A549 (cell line): ENCODE results near the gene RHOD.

Experiments used
- BCL3 ChIP-seq: fragments of >200 bp; sonication (Bioruptor Twin); formaldehyde crosslinking; IDR thresholded peaks from 3 replicates; pipeline ENCODE4 v1.6.1; 2016
- CTCF ChIP-seq: fragments of >200 bp; sonication (Bioruptor Twin); formaldehyde crosslinking; IDR thresholded peaks from 3 replicates; pipeline ENCODE4 v1.5.1; 2016
- EP300 ChIP-seq, 2 experiments: fragments of >200 bp; sonication (Bioruptor Twin); formaldehyde crosslinking; IDR thresholded peaks; 2 replicates in 1 of 2; 3 replicates in 1 of 2; pipeline ENCODE4 v1.6.1; 2016 to 2017
- FOXS1 ChIP-seq: fragments of 250-450 bp; sonication (Bioruptor Pico); IDR thresholded peaks from 2 replicates; pipeline ENCODE4 v1.5.0; 2020; ENCODE audit warnings: mild to moderate bottlenecking, moderate library complexity
- HMGXB4 ChIP-seq: fragments of 250-450 bp; sonication (Bioruptor Pico); IDR thresholded peaks from 2 replicates; pipeline ENCODE4 v1.5.0; 2021; ENCODE audit warnings: mild to moderate bottlenecking, moderate library complexity, borderline replicate concordance
- JUN ChIP-seq, 2 experiments: fragments of >200 bp; sonication (Bioruptor Twin); formaldehyde crosslinking; IDR thresholded peaks; 2 replicates in 1 of 2; 3 replicates in 1 of 2; pipeline ENCODE4 v1.6.1; 2016 to 2017
- KDM5A ChIP-seq: fragments of 200-600 bp; sonication (generic); IDR thresholded peaks from 2 replicates; pipeline ENCODE4 v1.6.1; 2016; ENCODE audit warnings: antibody characterized with exemption, mild to moderate bottlenecking
- POLR2A ChIP-seq: IDR thresholded peaks from 2 replicates; pipeline ENCODE4 v1.6.1; 2012; ENCODE audit warnings: mild to moderate bottlenecking, low read length
- REST ChIP-seq: fragments of 200-600 bp; sonication (generic); IDR thresholded peaks from 2 replicates; pipeline ENCODE4 v1.6.1; 2016; ENCODE audit warnings: antibody characterized with exemption, mild to moderate bottlenecking, moderate library complexity
- RFX5 ChIP-seq: fragments of 450-650 bp; IDR thresholded peaks from 2 replicates; pipeline ENCODE4 v1.7.1; 2014; ENCODE audit warnings: antibody characterized with exemption, mild to moderate bottlenecking, moderate library complexity
- USF2 ChIP-seq: fragments of 450-650 bp; IDR thresholded peaks from 2 replicates; pipeline ENCODE4 v1.6.1; 2014; ENCODE audit warnings: antibody characterized with exemption

GRCh38 chr11:67022961-67023956, 33.4 kb upstream of the RHOD start, which contains the start of gene SYT12:
- no peak for TF ChIP-seq REST
- no peak for TF ChIP-seq CTCF
- no peak for TF ChIP-seq RFX5
- no peak for TF ChIP-seq EP300 (IDR thresholded peaks at IDR 0.05)
- TF ChIP-seq POLR2A: no peak
- TF ChIP-seq HMGXB4 (CRISPR knock-in tag): no peak
- no peak for TF ChIP-seq USF2
- no peak for TF ChIP-seq KDM5A
- TF ChIP-seq JUN (IDR thresholded peaks at IDR 0.05): no peak
- TF ChIP-seq BCL3: no peak
- no peak for TF ChIP-seq FOXS1 (CRISPR knock-in tag)
